Eye (tissue), 1 donor: ENCODE data around the gene MOCS2.
"Not testable (repeated sequence)": the region's sequence is repeated elsewhere in the genome, so short reads cannot be mapped to it uniquely, and the experiment has no call there.

ENCODE experiments used
- DNase-seq: peaks from one replicate; pipeline ENCODE4 v3.0.0-alpha.2; 2015

Gene MOCS2

GRCh38 chr5:53109443-53110127 lies at the start of gene MOCS2:
MOCS2 (minus strand) TSS chr5:53109757; CDS start chr5:53107174, 2,583 bp downstream.
- DNase-seq, result peak; percentile 97

- peak; percentile 25 for DNase-seq
Observed at GRCh38 chr5:53151713-53152458, 42.3 kb upstream of the MOCS2 start.

GRCh38 chr5:53133020-53133419 lies 23.5 kb upstream of the MOCS2 start:
- no peak for DNase-seq

GRCh38 chr5:53130266-53130665 lies 20.7 kb upstream of the MOCS2 start:
- no peak for DNase-seq

- DNase-seq, result no peak
Observed at GRCh38 chr5:53128481-53128880, 18.9 kb upstream of the MOCS2 start.

- no peak for DNase-seq
Observed at GRCh38 chr5:53127107-53127506, 17.6 kb upstream of the MOCS2 start.

GRCh38 chr5:53126521-53126920 lies 17.0 kb upstream of the MOCS2 start:
- no peak for DNase-seq

GRCh38 chr5:53123702-53124101 lies 14.1 kb upstream of the MOCS2 start:
- DNase-seq, result peak; percentile 25

- no peak for DNase-seq
Observed at GRCh38 chr5:53120165-53120564, 10.6 kb upstream of the MOCS2 start.

- DNase-seq, result no peak
Observed at GRCh38 chr5:53118879-53119278, 9.3 kb upstream of the MOCS2 start.

- no peak for DNase-seq
Observed at GRCh38 chr5:53116597-53116996, 7.0 kb upstream of the MOCS2 start.

GRCh38 chr5:53114988-53115387 lies 5.4 kb upstream of the MOCS2 start:
- DNase-seq, result no peak

- DNase-seq, result no peak
Observed at GRCh38 chr5:53113947-53114346, 4.4 kb upstream of the MOCS2 start.

GRCh38 chr5:53112909-53113308 lies 3.4 kb upstream of the MOCS2 start:
- DNase-seq, result no peak

- not testable (repeated sequence) for DNase-seq
Observed at GRCh38 chr5:53112307-53112706, 2.8 kb upstream of the MOCS2 start.

- DNase-seq, result no peak
Observed at GRCh38 chr5:53111139-53111538, 1.6 kb upstream of the MOCS2 start.

GRCh38 chr5:53110156-53110555 lies 599 bp upstream of the MOCS2 start:
- no peak for DNase-seq

- DNase-seq, result peak; percentile 66
Observed at GRCh38 chr5:53109056-53109442, 508 bp downstream of the MOCS2 start.

GRCh38 chr5:53105611-53106300 lies 3.8 kb downstream of the MOCS2 start:
- no peak for DNase-seq

- no peak for DNase-seq
Observed at GRCh38 chr5:53100606-53101005, 9.0 kb downstream of the MOCS2 start.

- no peak for DNase-seq
Observed at GRCh38 chr5:53099546-53099945, 10.0 kb downstream of the MOCS2 start.

- peak; percentile 84 for DNase-seq
Observed at GRCh38 chr5:53095931-53096525, 13.5 kb downstream of the MOCS2 start.

- DNase-seq, result no peak
Observed at GRCh38 chr5:53095217-53095616, 14.3 kb downstream of the MOCS2 start.
